HL-60 (cell line): ENCODE data around the gene LRPAP1.

Experiments used
- DNase-seq, 2 experiments: peaks; one replicate each; pipeline ENCODE4 v3.0.0-alpha.2; 2010 to 2020; ENCODE audit warnings: low read depth in 1 of 2, low spot score in 1 of 2
- H3K27ac ChIP-seq: fragments of 250-450 bp; sonication (Bioruptor Pico); replicated peaks from 2 replicates; pipeline ENCODE4 v1.5.1; 2020; ENCODE audit warnings: mild to moderate bottlenecking, moderate library complexity
- H3K27me3 ChIP-seq: fragments of 250-450 bp; sonication (Bioruptor Pico); 2 replicates; pipeline ENCODE4 v1.5.1; 2021; ENCODE audit warnings: mild to moderate bottlenecking, moderate library complexity; ENCODE audit not compliant: insufficient read depth, poor library complexity, severe bottlenecking
- H3K4me3 ChIP-seq: replicated peaks from 2 replicates; pipeline ENCODE4 v1.5.1; 2011; ENCODE audit warnings: mild to moderate bottlenecking, control low read depth, low read length; ENCODE audit not compliant: insufficient read depth
- CTCF ChIP-seq: IDR thresholded peaks from one replicate; pipeline ENCODE4 v1.5.1; 2011; ENCODE audit warnings: low read length, control low read depth, inconsistent platforms; ENCODE audit not compliant: insufficient read depth
- GABPA ChIP-seq: IDR thresholded peaks from 2 replicates; pipeline ENCODE4 v1.6.1; 2012; ENCODE audit warnings: low read depth
- POLR2AphosphoS5 ChIP-seq: IDR thresholded peaks from 2 replicates; pipeline ENCODE4 v1.6.1; 2012; ENCODE audit warnings: low read depth
- REST ChIP-seq: IDR thresholded peaks from 2 replicates; pipeline ENCODE4 v1.6.1; 2012; ENCODE audit warnings: low read depth; ENCODE audit not compliant: insufficient replicate concordance
- SPI1 ChIP-seq: IDR thresholded peaks from 2 replicates; pipeline ENCODE4 v1.6.1; 2012; ENCODE audit warnings: low read depth, mild to moderate bottlenecking, borderline replicate concordance

The LRPAP1 gene

GRCh38 chr4:3470244-3471097, 61.8 kb downstream of the LRPAP1 start:
- no peak overlapping the region for H3K27ac ChIP-seq
- no peak overlapping the region for H3K4me3 ChIP-seq
- peaks cover 2% of the 10 kb centered on the region for H3K27me3 ChIP-seq
- DNase-seq, result no peak
- TF ChIP-seq SPI1 (no peak), REST (no peak), CTCF (no peak)

- H3K27me3 ChIP-seq, result peaks cover 5% of the 10 kb centered on the region
- no peak overlapping the region for H3K27ac ChIP-seq
- no peak for DNase-seq
- TF ChIP-seq GABPA, result no peak
- TF ChIP-seq SPI1, result no peak
- no peak for TF ChIP-seq CTCF
- no peak for TF ChIP-seq REST
- TF ChIP-seq POLR2AphosphoS5, result no peak
- no peak overlapping the region for H3K4me3 ChIP-seq
Observed at GRCh38 chr4:3469386-3470243, 62.6 kb downstream of the LRPAP1 start.

- H3K27me3 ChIP-seq, result peaks cover 13% of the 10 kb centered on the region
- TF ChIP-seq REST (no peak), GABPA (no peak), CTCF (no peak), SPI1 (no peak), POLR2AphosphoS5 (no peak)
Observed at GRCh38 chr4:3468804-3469203, 63.4 kb downstream of the LRPAP1 start.

More at GRCh38 chr4:3468804-3469203, 63.4 kb downstream of the LRPAP1 start:
- H3K4me3 ChIP-seq, result no peak overlapping the region
- no peak overlapping the region for H3K27ac ChIP-seq
- no peak for DNase-seq
